COR-L47 (cell line): ENCODE data around the gene TMEM129.
A peak's percentile ranks its signal among the peaks of the same experiment; 100 is the strongest.
"Not testable (repeated sequence)": the region's sequence is repeated elsewhere in the genome, so short reads cannot be mapped to it uniquely, and the experiment has no call there.

Experiments used
- DNase-seq: peaks from one replicate; lab custom pipeline; 2025; lab: John Stamatoyannopoulos, UW

TMEM129 gene

DNA sequence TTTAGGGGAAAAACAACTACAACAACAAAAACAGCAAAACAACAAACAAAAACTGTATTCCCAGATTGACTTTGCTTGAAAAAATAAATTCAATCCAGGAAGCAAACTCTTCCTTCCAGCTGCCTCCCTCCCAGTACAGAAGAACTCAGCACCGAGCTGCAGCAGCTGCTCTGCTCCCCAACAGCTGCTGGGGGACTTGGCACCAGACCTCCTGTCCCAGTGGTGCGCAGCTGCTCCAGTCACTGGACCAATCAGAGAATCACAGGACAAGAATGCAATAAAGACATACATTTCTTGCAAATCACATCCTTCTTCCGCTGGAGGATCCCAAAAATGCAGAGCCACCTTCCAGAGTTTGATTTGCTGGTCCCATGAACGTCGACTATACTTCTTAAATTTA is 25.2 kb downstream of the TMEM129 start:
- no peak for DNase-seq

DNA sequence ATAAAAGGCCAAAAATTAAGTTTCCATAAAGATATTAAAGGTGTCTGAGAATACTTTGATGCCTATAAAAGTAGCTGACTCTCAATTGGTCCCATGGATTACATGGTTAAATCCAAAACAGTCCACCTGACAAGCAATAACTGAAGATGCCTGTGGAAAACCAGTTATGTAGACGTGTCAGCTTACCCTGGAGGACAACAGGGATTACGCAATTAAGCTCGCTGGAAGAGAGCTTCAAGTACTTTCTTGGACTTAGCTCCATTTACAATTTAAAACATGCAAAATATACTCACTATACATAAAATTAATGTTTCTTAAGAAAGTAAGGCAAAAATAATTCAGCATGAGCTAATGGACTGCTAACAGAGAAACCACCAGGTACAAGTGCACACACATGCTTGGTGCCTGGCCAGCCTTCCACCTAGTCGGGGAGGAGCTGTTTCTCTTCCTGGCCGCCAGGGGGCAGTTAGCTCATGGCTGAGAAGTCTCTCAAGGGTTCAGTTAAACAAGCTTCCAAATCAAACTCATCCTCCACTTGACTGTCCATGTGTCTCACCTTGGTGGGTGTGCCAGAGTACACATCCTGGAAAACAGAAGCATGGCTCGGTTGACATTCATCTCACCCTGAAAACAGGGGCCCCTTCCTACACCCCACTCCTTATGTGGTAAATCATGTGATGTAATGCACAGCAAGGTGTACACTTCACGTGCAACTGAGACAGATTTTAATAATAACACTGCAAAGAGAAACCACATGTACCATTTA is 27.8 kb downstream of the TMEM129 start:
- DNase-seq: peak; percentile 65

DNA sequence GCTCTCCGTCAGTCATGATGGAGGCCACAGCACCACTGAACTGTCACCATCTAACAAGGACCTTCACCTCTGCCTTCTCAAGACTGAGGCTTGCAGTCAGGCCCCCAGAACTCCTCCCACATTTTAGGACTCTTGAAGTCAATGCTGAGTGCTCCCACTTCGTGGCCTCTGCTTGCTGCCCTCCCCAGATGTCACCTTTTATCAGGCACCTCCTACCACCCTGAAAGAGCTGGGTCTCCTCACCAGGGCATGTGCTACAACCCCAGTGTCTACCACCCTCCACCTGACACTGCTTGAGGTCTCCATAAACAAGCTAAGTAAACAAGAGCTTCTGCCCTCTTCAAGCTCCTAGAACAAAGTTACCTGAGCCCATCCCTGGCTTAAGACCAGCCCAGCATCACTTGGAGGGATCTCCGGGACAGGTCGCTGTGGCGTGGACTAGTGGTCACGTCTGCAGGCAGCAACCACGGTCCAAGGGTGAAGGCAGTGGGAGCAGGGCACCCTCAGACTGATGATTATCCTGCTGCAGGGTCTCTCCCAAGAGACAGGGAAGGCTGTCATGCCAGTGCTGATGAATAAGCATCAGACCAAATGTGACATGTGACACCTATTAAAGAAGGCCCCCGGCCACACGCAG is 29.3 kb downstream of the TMEM129 start:
- no peak for DNase-seq

GRCh38 chr4:1690698-1691097 is 30.4 kb downstream of the TMEM129 start:
- no peak for DNase-seq

DNA sequence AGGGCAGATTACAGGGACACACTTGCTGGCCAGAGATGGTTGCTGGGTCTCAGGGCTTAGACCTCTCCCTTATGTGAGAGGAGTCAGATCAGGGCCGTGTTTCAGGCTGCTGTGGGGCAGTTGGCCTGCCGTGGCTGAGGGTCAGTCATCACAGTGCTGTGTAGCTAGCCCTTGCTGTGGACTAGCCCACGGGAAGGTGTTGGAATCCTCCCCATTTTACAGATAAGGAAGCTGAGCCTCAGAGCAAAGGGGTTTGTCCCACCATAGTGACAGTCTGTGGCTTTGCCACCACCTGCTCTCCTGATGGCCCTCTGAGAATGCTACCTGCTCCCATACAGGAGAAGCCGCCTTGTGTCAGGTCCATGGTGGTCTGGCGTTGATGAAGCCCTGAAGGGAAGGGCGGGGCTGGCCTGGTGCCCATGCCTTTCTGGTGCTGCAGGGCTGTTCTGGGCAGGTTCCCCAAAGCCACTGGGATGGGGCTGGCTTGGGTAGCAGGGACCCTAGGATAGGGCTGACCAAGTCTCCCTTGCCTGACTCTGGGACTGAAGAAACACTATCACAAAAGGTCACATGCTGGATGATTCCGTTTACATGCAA is 34.6 kb downstream of the TMEM129 start:
- DNase-seq: no peak

DNA sequence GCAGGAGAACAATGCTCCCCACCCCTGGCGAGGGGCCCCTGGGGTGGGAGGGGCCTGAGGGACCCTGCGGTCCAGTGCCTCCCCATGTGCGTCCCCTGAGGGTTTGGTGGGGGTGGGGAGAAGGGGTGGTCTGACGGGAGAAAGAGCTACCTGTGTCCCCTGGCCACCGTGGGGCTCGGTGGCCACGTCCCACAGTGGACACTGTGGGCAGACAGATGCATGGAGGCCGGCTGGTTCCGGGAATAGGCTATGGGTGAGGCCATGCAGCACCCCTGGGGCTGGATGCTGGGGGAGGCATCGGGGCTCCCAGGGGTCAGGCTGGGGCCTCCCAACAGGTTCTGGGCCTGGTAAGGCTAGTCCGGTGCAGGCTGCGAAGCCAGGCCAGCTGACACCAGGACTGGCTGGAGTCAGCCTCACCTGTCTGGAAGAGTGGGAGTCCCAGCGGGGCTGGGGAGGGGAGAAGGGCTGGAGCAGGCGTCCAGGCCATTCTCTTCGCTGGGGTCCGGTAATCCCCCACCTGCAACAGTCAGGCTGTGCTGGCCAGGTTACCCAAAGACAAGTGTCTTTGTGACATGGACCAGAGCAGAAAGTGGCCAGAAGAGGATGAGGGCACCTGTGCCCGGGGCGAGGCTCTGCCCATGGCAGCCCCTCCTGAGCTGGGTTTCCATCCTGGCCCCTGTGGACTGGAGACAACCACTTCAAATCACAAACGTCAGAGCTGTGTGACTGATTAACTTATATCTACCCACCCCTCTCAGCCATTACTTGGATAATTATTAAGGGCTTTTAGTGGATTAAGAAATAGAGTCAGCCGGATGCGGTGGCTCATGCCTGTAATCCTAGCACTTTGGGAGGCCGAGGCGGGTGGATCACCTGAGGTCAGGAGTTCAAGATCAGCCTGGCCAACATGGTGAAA is 35.6 kb downstream of the TMEM129 start:
- DNase-seq: no peak

DNA sequence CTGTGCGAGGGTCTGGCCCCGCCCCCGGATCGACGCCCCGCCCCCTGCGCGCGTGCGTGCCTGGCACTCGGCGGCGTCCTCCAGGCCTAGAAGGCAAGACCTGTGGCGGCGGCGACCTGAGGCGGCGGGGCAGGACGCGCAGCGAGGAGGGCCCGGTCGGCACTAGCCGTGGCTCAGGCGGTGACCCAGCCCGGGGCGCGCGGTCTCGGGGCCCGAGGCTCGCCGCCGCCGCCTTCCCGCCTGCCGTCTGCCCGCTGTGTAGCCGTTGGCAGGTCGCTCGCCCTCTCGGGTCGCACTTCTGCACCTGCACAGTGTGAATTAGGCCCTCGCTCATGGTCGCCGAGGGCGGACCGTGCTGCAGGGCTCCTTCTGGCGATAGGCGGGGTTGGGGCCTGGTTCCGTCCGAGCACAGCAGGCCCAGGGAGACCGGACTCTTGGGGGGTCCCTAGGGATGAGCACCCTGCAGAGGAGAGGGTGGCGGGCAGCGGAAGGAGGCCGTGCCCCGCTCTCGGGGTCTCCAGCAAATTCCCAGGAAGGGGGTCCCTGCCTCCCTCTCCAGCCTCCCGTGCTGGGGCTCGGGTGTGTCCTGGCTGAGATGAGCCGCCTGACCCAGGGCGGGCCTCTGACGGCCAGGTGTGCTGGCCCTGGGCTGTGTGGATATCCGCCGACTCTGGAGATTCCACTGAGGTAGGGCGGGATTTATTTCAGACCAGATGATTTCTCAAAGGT is 36.5 kb downstream of the TMEM129 start:
- DNase-seq: no peak

DNA sequence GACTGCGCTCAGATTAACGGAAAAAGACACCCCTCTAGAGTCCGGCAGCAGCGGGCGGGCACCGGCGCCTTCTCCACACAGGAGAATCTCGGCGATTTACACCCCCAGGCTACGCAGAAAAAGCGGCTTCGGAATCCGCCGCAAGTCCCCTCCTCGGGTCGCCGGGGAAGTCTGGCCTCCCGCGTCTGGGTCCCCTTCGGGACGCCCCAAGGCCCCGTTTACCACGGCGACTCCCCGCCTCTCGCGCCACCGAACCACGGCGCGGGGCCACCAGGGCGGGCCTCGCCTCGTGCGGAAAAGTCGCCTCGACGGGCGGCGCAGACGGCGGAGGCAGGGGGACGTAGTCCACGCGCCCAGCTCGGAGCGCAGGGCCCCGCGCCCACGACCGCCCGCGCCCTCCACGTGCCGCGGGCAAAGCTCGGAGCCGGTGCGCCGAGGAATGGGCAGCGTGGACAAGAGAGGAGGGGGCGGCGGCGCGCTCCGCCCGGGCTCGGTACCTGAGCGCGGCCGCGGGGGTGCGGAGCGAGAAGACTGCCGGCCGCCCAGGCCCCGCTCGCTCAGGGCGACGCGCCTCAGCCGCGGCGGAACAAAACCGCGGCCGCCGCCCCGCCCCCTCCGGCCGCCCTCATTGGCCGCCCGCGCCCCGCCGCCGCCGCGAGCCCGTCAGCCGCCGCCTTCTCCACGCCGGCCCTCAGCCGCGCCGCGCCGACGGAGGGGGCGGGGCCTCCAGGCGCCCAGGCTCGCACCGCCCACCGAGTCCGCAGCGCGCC is 37.2 kb downstream of the TMEM129 start, which contains the start of gene FAM53A:
TSS of gene FAM53A (minus strand) at position 578 of the 770 bp plus-strand sequence. CDS start 15,572 bp downstream, outside the sequence.
- DNase-seq: peak; percentile 76

- no peak for DNase-seq
These were observed 37.8 kb downstream of the TMEM129 start for GRCh38 chr4:1683261-1683735.

DNA sequence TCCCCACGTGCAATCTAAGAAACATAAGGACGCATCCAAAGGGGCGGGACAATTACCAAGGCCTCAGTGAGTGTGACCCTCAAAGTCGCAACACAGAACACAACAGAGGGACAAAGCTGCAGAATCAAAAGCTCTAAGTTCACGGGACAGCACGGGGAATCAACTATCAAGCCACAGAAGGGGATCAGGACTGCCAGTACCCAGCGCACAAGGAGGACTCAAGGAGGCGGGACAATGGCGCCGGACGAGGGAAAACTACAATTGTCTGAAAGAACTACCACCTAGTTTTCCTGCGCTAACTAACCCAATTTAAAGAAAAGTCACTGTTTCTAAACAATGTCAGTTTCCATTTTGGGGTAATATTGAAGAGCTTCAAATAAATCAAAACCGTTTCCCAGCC is 38.3 kb downstream of the TMEM129 start:
- DNase-seq: no peak

DNA sequence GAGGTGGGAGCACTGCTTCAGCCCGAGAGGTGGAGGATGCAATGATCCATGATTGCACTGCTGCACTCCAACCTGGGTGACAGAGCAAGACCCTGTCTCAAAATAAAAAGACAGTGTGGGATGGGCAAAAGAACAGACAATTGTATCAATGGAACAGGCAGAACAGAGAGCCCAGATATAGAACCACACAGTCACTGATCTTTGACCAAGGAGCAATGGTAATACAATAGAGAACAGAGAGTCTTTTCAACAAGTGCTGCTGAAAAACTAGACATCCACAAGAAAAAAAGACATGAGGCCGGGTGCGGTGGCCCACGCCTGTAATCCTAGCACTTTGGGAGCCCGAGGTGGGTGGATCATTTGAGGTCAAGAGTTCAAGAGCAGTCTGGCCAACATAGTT is 42.9 kb downstream of the TMEM129 start:
- DNase-seq: no peak

GRCh38 chr4:1676605-1677525 is 44.3 kb downstream of the TMEM129 start:
- DNase-seq: no peak

GRCh38 chr4:1675802-1676137 is 45.4 kb downstream of the TMEM129 start:
- DNase-seq: no peak

DNA sequence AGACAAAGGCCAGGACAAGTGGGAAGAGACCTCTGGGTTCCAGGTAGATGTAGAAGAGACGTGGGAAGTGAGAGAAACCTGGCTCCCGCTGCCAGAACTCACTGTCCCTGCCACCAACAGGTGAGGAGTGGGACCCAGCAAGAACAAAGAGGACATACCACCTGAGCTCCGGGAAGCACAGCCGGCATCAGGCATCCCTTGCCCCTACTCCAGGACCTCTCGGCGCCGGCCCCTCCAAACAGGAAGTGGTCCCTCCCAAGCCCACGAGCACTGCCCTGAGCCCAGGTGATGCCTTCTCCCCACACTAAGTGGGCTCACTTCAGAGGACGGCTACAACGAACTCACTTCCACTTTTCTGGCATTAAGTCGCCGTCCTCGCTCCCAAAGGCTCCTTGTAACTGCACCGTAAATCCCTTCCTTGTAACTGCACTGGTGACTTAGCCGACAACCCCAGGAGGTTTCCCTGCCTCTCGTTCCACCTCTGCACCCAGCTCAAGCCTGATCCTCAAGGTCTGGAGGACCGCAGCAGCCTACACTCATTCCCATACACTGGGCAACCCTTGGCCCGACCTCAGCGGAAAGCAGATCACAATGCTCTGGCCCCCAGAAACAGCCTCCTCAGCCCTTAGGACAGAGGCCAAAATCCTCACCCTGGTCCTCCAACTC is 45.9 kb downstream of the TMEM129 start:
- DNase-seq: no peak

DNA sequence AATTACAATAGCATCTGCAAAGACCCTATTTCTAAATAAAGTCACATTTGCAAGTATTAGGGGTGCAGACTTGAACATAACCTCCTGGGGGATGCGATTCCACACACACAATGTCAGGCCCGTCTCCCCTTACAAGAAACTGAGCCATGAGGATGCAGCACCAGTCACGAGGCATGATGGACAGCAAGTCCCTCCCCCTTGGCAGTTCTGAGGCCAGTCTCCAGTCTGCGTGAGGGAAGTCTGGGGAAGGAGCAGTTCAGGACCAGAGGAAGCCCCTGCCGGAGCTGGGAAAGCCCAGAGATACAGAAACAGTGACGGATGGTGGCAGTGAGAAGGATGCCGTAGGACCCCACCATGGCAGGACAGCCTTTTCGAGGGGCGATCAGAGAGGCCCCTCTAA is 46.4 kb downstream of the TMEM129 start:
- DNase-seq: no peak

GRCh38 chr4:1673671-1674070 is 47.5 kb downstream of the TMEM129 start:
- no peak for DNase-seq

DNA sequence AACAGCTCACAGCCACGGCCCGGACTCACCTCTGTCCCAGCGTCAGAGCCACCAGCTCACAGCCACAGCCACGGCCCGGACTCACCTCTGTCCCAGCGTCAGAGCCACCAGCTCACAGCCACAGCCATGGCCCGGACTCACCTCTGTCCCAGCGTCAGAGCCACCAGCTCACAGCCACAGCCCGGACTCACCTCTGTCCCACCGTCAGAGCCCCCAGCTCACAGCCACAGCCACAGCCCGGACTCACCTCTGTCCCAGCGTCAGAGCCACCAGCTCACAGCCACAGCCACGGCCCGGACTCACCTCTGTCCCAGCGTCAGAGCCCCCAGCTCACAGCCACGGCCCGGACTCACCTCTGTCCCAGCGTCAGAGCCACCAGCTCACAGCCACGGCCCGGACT is 50.1 kb downstream of the TMEM129 start:
- DNase-seq: not testable (repeated sequence)

- no peak for DNase-seq
These were observed 50.8 kb downstream of the TMEM129 start for GRCh38 chr4:1670279-1670678.

GRCh38 chr4:1669850-1670249 is 51.3 kb downstream of the TMEM129 start:
- DNase-seq: no peak
